ENCODE data around the gene MED6.

MED6 gene

GRCh38 chr14:70642303-70643235 lies 42.1 kb upstream of the MED6 start:
- no peak for DNase-seq (ENCODE audit: low read depth, low spot score)
- no peak for TF ChIP-seq CTCF (IDR thresholded peaks at IDR 0.05; ENCODE audit: insufficient read depth, low read length, missing control alignments)
- POLR2A ChIA-PET, result no interaction called here

GRCh38 chr14:70641548-70642302 lies 41.3 kb upstream of the MED6 start, which contains the start of gene TTC9:
Gene TTC9, plus strand, starts transcription at chr14:70641916. Its CDS starts 214 bp downstream, at chr14:70642130.
- POLR2A ChIA-PET, result no interaction called here
- H3K4me3 ChIP-seq (ENCODE audit: low read depth, low read length), result peak within 1 kb of the TSS; percentile 56
- CTCF ChIA-PET, result interaction anchor here (1.0 kb wide), 1 partner anchor 20 kb away, joined by 3 read pairs; no protein-coding TSS in a partner anchor
- no peak for DNase-seq (ENCODE audit: low read depth, low spot score)
- TF ChIP-seq CTCF (IDR thresholded peaks at IDR 0.05; ENCODE audit: insufficient read depth, low read length, missing control alignments), result no peak

More at GRCh38 chr14:70642303-70643235, 42.1 kb upstream of the MED6 start:
- H3K4me3 ChIP-seq (ENCODE audit: low read depth, low read length), result peak overlapping the region; percentile 49
- CTCF ChIA-PET, result no interaction called here

- peak overlapping the region; percentile 56 for H3K4me3 ChIP-seq (ENCODE audit: low read depth, low read length)
- ChIA-PET POLR2A (interaction anchor here (0.6 kb wide), 1 partner anchor 270 kb away, joined by 3 read pairs; no protein-coding TSS in a partner anchor), CTCF (interaction anchor here (1.0 kb wide), 1 partner anchor 20 kb away, joined by 3 read pairs; no protein-coding TSS in a partner anchor)
- TF ChIP-seq CTCF (IDR thresholded peaks at IDR 0.05; ENCODE audit: insufficient read depth, low read length, missing control alignments), result no peak
- no peak for DNase-seq (ENCODE audit: low read depth, low spot score)
Measured at GRCh38 chr14:70640938-70641547, 40.6 kb upstream of the MED6 start.

GRCh38 chr14:70638416-70638815 lies 38.0 kb upstream of the MED6 start:
- TF ChIP-seq CTCF (IDR thresholded peaks at IDR 0.05; ENCODE audit: insufficient read depth, low read length, missing control alignments), result no peak
- CTCF ChIA-PET, result no interaction called here
- DNase-seq (ENCODE audit: low read depth, low spot score), result no peak
- H3K4me3 ChIP-seq (ENCODE audit: low read depth, low read length), result no peak overlapping the region
- POLR2A ChIA-PET, result no interaction called here

GRCh38 chr14:70635971-70636595 lies 35.6 kb upstream of the MED6 start:
- CTCF ChIA-PET, result no interaction called here

More at GRCh38 chr14:70635971-70636595, 35.6 kb upstream of the MED6 start:
- POLR2A ChIA-PET, result no interaction called here
- no peak for TF ChIP-seq CTCF (IDR thresholded peaks at IDR 0.05; ENCODE audit: insufficient read depth, low read length, missing control alignments)
- DNase-seq (ENCODE audit: low read depth, low spot score), result no peak
- no peak overlapping the region for H3K4me3 ChIP-seq (ENCODE audit: low read depth, low read length)

Data from AG04449 (cell line).